Superior temporal gyrus (tissue), 1 donor: Measurements from ENCODE around the gene MICB.
A peak's percentile ranks its signal among the peaks of the same experiment; 100 is the strongest.
"Not testable (repeated sequence)": the region's sequence is repeated elsewhere in the genome, so short reads cannot be mapped to it uniquely, and the experiment has no call there.

Source experiments
- DNase-seq: peaks from one replicate; pipeline ENCODE4 v3.0.0-alpha.2; 2016; ENCODE audit errors: extremely low spot score

The MICB gene

GRCh38 chr6:31473780-31474761 is 23.9 kb upstream of the MICB start:
- DNase-seq, result no peak

DNA sequence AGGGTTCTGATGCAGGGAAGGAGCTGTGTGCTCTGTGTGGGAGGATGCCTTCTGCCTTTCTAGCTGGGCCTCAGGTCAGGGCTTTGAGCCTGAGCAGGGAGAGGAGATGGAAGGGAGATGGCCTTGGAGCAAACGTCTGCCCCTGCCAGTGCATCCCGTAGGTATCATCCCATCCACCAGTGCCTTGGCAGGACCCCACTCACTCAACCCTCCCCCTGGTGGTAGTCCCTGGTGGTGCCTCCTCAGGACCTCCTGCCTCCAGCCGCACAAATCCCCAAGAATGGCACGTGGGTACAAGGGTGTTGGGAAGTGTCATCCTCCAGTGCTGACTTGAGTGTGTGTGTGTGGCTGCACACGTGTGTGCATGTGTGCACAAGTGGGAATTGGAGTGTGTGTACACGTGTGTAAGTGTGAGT is 23.1 kb upstream of the MICB start:
- no peak for DNase-seq

DNA sequence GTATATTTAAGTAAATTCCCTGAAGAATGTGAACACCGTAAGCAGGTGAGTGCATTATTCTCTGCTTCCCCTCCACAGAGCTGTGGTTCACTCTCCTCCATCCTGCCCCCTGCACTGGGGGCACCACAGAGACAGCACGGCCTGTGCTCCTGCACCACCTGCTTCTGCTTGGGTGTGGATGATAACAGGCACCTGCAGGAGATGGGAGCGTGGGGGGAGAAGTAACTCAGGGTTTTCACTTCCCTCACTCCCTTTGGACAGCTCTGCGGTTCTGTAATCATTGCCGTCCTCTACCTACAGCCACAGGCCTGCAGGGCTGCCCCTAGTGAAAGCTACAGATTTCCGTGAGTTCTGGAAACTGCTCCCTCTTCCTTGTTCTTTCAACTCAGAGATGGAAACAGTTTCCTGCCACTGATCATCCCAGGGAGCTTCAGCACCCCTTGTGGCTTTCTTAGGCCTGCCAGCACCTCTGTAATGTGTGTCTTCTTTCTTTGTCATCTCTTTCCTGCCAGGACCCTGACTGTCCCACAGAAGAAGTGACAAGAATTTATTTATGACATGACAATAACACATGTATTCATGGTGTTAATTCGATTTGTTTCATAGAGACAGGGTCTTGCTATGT is 21.3 kb upstream of the MICB start:
- no peak for DNase-seq

- DNase-seq, result no peak
Measured at GRCh38 chr6:31477521-31477920, 20.4 kb upstream of the MICB start.

DNA sequence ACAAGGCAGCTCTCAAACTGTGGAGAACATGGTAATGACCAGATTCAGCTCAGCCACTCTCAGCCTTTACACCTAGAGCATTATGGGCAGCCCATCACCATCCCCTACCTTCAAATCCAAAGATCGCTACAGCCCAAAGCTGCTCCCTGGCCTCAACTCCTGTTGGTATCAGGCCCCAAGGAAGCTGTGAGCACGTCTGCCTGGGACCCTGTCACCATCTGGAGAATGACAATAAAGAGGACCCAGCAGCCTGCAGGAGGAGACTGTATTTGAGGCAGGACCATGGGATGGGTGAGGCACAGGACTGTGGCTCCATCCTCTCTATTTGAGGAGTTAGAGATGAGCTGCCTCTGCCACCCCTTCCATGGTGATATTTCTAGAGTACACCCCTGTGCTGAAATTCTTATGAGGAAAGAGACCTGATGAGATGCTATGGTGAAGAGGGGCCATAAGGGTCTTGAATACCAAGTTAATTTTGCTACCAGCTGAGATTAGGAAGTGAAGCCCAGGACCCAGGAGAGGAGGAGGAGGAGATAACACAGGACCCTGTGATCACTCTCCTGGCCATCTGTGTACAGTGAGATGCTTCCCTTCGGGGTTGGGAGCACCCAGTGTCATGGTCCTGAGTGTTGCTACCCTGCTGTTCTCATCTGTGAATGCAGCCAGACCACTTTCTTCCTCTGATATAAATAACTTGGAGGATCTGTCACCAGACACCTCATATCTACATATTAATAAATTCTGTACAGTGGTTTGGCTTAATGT is 19.6 kb upstream of the MICB start:
- DNase-seq, result no peak

- no peak for DNase-seq
Measured at GRCh38 chr6:31479151-31479932, 18.6 kb upstream of the MICB start.

- no peak for DNase-seq
Measured at GRCh38 chr6:31479933-31480535, 17.9 kb upstream of the MICB start.

DNA sequence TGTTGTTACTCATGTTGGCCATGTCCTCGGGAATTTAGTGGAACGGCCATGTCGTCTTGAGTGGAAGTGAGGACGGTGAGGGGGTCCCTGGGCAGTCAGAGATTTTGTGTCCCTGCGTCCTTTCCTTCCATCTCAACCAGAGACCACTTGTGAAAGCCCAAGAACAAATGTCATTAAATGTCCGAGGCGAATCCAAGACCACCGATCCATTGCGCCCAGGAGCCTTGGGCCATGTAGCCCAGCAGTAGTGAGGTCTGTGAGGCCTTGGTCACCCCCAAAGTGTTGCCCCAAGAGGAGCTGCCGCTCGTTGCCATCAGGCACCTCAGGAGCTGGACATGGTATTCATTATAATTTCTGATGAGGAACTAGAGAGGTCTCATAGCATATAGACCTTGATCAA is 17.4 kb upstream of the MICB start:
- no peak for DNase-seq

- no peak for DNase-seq
Measured at GRCh38 chr6:31483392-31483791, 14.6 kb upstream of the MICB start.

- no peak for DNase-seq
Measured at GRCh38 chr6:31485055-31485454, 12.9 kb upstream of the MICB start.

DNA sequence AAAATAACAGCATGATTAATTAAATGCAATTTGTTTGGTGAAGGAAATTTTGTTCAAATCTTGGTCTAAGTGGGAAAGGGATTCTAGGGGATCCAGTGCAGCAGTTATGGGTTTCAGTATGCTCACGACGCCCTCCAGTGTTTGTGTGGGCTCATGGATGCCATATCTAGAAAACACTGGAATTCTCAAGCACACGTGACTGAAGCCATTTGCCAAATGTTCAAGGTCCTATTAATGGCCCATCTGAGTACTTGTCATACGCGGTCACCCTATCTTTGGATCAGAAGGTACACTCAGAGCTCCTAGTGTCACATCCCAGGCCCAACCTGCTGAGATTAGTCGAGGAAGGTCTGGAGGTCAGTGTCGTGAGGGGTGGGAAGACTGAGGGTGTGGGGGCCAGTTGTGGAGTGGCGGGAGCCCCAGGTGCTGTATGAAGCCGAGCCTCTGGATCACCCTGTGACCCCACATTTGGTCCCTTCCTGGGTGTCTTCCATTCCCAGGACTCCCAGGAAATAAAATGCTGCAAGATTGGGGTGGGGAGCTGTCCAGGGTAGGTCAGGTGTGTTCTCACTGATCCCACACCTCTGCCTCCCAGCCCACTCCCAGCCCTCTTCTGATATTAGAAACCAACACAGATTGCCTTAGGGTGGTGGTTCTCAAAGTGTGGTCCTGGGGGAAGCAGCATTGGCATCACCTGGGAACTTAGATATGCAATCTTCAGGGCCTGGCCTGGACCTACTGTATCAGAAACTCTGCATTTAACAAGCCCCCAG is 11.7 kb upstream of the MICB start:
- not testable (repeated sequence) for DNase-seq

DNA sequence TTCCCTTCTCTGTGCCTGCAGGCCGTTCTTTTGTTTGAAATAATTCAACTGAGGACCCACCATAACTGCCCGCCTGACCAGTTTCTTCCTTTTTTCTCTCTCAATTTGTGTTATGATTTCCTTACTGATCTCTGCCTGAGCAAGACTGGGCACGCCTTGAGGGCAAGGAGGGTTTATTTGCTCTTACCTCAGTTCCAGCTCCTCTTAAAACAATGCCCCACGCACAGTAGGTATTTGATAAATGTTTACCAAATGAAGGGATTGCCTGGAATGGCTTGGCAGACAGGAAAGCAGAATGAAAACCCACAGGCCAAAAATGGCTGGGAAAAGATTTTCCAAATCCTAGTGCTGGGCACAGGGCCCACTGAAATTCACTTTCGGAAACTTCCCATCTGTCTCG is 10.3 kb upstream of the MICB start:
- DNase-seq, result not testable (repeated sequence)

DNA sequence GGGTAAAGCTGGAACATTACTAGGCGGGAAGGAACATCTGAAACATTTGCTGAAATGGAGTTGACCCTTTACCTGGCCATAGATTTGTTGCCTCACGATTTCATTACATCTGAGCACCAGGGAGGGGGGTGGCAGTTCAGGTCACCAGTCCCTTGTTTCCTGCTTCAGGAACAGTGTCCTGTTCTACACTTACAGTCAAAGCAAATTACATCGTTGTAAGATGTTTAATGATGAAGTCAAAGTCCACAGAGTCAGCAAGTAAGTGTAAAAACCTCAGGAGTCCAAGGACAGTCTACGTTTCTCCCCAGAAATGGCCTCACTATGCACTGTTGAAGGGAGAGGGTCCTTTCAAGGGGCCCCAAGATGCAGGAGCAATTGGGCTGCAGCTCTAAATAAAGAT is 8.9 kb upstream of the MICB start:
- no peak for DNase-seq

DNA sequence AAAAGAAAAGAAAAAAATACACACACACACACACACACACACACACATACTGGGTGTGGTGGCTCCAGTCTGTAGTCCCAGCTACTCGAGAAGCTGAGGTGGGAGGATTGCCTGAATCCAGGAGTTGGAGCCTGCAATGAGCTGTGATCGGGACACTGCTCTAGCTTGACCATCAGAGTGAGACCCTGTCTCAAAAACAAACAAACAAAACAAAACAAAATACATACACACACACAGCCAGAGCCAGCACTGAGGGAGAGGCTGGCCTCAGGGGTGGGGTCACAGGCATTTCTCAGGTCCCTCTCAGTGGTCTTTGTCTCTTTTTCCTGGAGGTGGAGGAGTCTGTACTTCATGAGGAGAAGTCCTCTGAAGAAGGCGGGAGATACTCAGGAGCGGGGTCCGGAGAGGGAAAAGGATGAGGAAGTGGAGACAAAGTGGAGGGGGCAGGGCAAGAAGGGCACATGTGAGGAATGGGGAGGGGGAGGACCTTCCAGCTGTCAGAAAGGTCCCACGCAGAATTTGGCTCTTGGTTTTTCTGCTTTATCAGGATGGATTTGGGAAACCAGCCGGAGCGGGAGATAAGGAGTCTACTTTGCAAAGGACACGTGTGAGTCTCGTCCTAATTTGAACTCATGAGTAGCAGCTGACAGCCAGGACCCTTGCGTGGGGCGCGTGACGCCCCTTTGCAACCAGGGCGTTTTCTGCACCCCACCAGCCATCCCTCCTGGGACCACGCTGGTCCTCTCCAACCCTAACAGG is 7.7 kb upstream of the MICB start:
- DNase-seq, result no peak

GRCh38 chr6:31493550-31493874 is 4.4 kb upstream of the MICB start:
- not testable (repeated sequence) for DNase-seq

- peak; percentile 53 for DNase-seq
Measured at GRCh38 chr6:31493875-31494694, 3.9 kb upstream of the MICB start.

DNA sequence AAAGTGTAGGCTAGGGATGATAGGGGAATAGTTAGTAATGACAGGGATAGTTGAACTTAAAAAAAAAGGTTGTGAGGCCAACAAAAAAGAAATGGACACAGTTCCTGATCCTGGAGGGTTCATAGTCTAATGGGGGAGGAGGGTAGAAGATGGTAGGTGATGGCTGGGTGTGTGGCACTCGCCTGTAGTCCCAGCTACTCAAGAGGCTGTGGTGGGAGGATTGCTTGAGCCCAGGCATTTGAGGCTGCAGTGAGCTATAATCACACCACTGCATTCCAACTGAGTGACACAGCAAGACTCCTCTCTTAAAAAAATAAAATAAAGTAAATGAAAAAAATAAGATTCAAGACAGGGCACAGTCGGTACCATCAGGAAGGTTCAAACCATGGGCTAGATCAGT is 2.4 kb upstream of the MICB start:
- DNase-seq, result no peak

DNA sequence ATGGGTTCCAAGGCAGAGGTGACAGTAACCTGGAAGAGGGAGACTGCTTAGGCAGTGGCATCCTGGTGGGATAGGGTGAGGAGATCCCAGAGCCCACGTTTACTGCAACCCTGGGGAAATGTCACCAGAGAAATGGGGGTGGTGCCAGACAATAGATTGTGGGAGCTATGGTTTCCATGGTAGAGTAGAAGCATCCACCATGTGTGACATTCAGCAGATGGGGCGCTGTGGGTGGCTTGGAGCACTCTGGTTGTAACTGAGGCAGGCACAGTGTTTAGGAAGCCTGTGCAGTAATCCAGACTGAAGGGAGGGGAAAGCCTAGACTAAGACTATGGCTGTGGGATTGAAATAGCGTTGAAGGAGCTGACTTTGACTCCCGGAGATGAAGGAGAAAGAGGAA is 1.1 kb upstream of the MICB start:
- not testable (repeated sequence) for DNase-seq

GRCh38 chr6:31498748-31499147 is 803 bp downstream of the MICB start:
- no peak for DNase-seq
